Muscle layer of duodenum (tissue), 2 donors: Measurements from ENCODE around the gene SYNJ2.

ENCODE experiments used
- H3K27ac ChIP-seq: one replicate; pipeline ENCODE4 v1.7.0; 2013; ENCODE audit warnings: mild to moderate bottlenecking, low read length
- H3K27me3 ChIP-seq: one replicate; pipeline ENCODE4 v1.7.0; 2013; ENCODE audit warnings: low read depth, mild to moderate bottlenecking, control low read depth, low read length
- H3K36me3 ChIP-seq, 2 donors: one replicate each; pipeline ENCODE4 v1.7.0; 2013; ENCODE audit warnings: low read length in 2 of 2, control low read depth in 1 of 2, mild to moderate bottlenecking in 1 of 2; ENCODE audit not compliant: insufficient read depth in 2 of 2, control insufficient read depth in 1 of 2
- H3K4me1 ChIP-seq, 2 donors: one replicate each; pipeline ENCODE4 v1.7.0; 2013; ENCODE audit warnings: low read length in 2 of 2, mild to moderate bottlenecking in 2 of 2, control low read depth in 1 of 2, moderate library complexity in 1 of 2; ENCODE audit not compliant: insufficient read depth in 2 of 2, control insufficient read depth in 1 of 2
- H3K4me3 ChIP-seq, 2 donors: one replicate each; pipeline ENCODE4 v1.7.0; 2013; ENCODE audit warnings: low read length in 2 of 2, low read depth in 1 of 2, mild to moderate bottlenecking in 1 of 2
- H3K9me3 ChIP-seq, 2 donors: one replicate each; pipeline ENCODE4 v1.7.0; 2013; ENCODE audit warnings: low read length in 2 of 2, control low read depth in 1 of 2, mild to moderate bottlenecking in 1 of 2; ENCODE audit not compliant: control insufficient read depth in 1 of 2
- donor health status: healthy.

Gene SYNJ2

DNA sequence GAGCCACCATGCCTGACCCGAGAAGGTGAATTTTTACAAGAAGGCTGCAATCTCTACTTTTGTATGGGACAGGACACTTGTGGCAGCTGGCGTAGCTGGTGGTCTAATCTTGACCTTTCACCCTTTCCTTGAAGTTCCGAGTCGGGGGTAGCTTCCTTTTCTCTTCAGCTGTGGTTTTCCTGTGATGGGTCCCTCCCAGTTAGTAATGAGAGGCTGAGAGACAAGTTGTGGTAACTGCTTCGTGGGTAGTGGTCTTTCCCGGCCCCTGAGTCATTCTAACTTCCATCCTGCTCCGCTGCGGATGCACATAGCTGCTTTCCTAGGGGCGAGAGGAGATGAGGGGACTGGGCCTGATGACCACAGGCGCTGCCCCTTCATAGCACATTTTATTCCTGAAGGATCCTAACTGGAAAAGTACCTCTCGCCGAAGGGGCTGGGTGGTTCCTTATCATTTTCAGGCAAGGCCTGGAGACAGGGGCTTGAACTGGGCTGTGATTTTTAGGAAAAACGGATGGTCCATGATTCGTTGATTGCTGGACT lies 3.1 kb downstream of the SYNJ2 start:
- Histone ChIP-seq H3K4me3 (no peak overlapping the region), H3K9me3 (no peaks in the 10 kb centered on the region), H3K27me3 (no peaks in the 10 kb centered on the region), H3K27ac (no peak overlapping the region), H3K36me3 (no peaks in the 10 kb centered on the region), H3K4me1 (peaks cover 6 to 16% of the 10 kb centered on the region in 2 donors)

DNA sequence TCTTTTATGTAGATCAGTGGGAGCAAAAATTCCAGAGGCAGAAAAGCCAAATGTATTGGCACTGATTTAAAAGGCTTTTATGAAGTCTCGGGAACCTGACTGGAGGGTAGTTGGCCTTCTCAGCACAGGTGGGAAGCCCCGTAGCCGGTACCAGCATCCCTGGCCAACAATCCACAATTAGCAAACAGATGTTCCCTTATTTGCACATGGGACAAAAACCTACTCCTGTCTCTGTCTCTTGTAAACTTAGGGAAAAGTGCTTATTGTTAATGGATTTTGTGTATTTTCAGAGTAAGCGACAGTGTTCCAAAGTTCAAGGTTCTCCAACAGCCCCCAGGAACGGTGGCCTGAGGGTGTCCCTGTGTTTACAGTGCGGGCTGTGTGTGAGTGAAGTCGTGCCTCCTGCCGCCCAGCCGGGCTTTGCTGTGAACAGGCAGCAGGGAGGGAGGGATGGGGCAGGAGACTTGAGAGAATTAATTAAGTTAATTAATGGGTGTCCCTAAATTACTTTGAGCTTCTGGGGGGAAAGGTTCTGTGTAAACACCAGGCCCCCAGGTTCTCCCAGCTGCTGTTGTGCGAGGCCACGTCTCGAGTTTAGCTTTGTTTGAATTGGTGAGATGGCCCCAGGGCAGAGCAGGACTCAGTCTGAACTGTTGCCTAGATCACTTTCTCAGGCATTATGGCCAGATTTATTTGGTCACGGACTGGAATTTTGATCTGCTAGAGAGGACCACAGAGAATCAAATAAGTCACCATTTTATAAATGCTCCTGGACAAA lies 3.9 kb downstream of the SYNJ2 start:
- Histone ChIP-seq H3K36me3 (no peaks in the 10 kb centered on the region), H3K4me3 (no peak overlapping the region), H3K27ac (no peak overlapping the region), H3K4me1 (peaks cover 6 to 21% of the 10 kb centered on the region in 2 donors), H3K27me3 (no peaks in the 10 kb centered on the region), H3K9me3 (no peaks in the 10 kb centered on the region)

DNA sequence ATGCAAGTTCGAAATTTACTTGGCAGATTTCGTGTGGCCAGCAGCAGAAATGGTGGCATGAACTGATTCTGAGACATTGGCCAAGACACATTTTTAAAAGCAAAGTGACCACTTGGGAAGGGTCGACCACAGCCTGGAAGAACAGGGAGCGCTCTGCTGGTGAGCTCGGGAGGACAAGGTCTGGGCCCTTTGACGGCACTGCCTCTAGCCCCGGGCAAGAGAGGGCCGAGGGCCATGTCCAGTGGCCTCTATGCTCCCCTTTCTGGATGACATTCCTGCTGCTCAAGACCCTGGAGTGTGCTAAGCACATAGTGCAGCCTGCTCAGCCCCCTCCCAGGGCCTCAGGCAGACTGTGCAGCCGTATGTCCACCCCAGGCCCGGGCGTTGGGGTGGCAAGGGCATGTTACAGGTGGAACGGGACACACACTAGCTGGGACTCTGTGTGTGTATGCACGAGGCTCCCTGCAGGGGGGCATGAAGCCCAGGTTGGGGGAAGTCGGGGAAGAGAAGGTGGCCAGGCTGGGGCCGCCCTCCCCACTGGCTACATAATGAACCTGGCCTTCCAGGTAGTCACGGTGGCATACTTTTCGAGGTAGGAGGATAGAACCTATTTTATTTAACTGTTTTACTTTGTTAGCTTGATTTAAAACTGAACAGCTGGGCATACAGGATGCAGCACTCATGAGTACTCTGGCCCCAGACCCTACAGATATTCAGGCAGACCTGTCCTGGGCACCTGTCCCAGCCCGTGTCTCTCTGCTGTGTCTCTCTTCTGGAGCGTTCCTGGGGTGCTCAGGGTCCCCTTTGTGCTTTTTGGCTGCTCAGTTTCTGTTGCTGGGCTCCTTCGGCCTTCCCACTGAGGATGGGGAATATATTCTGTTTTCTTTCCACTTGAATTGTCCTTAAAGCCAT lies 6.4 kb downstream of the SYNJ2 start:
- Histone ChIP-seq H3K4me3 (no peak overlapping the region), H3K27me3 (no peaks in the 10 kb centered on the region), H3K27ac (no peak overlapping the region), H3K9me3 (no peaks in the 10 kb centered on the region), H3K36me3 (no peaks in the 10 kb centered on the region), H3K4me1 (peaks cover 6 to 13% of the 10 kb centered on the region in 2 donors)

DNA sequence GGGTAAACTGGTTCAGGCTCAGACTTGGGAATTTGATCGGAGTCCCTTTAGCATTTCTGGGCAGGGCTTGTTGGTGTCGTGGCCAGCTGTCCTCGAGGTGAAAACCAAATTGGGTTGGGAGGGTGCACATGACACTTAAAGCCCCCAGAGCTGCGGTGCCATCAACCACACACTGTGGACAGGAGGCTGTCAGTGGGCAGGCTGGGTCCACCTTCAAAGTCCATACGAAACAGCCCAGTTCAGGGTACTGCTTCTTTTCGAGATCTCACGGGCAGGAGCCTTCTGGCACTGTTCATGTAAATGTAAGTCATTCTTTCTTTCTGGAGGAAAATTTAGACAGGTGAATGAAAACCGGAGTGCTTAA lies 7.0 kb downstream of the SYNJ2 start:
- H3K27ac ChIP-seq = no peak overlapping the region
- H3K36me3 ChIP-seq = no peaks in the 10 kb centered on the region
- H3K4me3 ChIP-seq = no peak overlapping the region
- peaks cover 6 to 13% of the 10 kb centered on the region in 2 donors for H3K4me1 ChIP-seq
- H3K27me3 ChIP-seq = no peaks in the 10 kb centered on the region
- no peaks in the 10 kb centered on the region for H3K9me3 ChIP-seq

DNA sequence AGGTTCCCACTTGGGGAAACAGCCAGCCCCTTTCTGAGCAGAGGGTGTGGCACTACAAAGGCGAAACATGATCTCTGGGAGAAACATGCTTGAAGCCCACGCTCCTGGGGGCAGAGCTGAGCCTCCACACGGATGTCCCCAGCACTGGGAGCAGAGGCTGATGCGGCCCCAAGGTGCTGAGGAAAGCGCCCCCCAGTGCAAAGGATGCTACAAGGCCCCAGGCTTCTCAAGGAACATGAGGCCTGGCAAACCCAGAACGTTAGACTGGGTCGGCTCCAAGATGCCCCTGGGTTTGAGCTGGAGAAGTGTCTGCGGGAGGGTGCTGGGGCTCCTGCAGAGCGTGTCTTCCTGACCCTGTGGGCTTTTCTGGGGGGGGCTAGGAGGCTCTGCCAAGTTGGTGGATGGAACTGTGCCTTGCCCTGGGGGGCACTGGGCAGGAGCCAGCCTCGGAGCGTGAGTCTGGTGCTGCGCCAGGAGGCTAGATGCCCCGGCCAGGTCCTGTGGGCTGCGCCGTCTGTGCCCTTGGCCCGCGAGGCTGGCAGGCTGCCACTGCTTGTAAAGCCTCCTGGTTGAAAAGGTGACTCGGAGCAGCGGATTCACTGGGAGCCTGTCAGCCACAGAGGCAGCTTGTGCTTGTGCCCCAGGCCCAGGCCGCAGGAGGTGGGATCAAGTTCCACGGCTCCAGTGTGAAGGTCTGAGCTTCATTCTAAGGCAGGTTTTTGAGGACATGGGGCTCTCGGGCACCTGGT lies 8.1 kb downstream of the SYNJ2 start:
- H3K27ac ChIP-seq = no peak overlapping the region
- no peaks in the 10 kb centered on the region for H3K27me3 ChIP-seq
- peaks cover 6 to 13% of the 10 kb centered on the region in 2 donors for H3K4me1 ChIP-seq
- H3K36me3 ChIP-seq = no peaks in the 10 kb centered on the region
- no peak overlapping the region for H3K4me3 ChIP-seq
- H3K9me3 ChIP-seq = no peaks in the 10 kb centered on the region

DNA sequence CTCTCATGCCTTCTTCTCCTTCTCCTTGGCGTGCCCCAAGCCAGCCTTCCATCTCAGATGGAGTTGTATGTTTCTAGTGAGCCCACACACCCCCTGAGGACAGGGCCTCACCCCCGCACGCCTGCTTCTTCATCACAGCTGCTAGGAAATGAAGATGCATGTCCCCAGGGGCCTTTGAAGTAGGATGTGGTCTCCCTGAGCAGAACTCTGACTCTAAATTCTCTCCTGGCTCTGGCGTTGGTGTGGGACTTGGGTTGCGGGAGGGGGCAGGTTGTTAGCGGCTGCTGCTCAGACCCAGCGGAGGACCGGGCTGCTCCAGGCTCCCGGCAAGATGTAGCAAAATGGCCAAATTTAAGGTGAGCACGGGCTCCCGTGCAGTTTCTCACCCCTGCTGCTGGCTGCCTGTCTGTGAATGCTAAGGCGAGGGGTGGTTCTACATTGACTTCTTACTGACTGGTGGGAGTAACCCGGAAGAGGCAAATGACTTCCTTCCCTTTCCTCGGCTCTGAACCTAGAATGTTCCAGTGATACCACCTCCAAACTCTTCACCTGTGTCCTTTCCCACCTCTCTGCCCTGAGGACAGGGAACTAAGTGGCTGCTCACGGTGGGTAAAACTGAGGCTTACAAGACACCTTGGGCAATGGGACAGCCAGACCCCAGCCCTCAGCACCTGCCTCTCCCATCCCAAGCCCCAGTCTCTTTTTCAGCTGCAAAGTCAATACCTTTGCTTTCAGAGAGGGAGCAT lies 8.8 kb downstream of the SYNJ2 start:
- Histone ChIP-seq H3K9me3 (no peaks in the 10 kb centered on the region), H3K27ac (no peak overlapping the region), H3K36me3 (no peaks in the 10 kb centered on the region), H3K4me3 (no peak overlapping the region), H3K27me3 (no peaks in the 10 kb centered on the region), H3K4me1 (peaks cover 0 to 8% of the 10 kb centered on the region in 2 donors)

DNA sequence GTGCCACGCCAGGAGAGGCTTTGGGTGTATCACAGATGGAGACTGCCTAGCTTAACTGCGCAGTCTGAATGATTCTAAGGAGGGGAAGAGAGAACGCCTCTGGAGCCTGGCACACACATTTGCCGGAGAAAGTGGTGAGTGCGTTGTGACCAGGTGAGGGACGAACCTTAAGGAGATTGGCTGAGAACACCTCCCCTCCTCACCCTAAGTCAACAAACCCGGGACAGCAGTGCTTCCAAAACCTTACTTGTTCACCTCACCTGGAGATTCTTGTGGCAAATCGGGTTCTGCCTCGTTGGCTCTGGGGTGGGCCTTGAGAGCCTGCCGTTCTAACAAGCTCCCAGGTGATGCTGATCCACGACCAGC lies 9.4 kb downstream of the SYNJ2 start:
- H3K36me3 ChIP-seq = no peaks in the 10 kb centered on the region
- no peaks in the 10 kb centered on the region for H3K27me3 ChIP-seq
- no peak overlapping the region for H3K4me3 ChIP-seq
- H3K9me3 ChIP-seq = no peaks in the 10 kb centered on the region
- H3K4me1 ChIP-seq = peaks cover 0 to 8% of the 10 kb centered on the region in 2 donors
- H3K27ac ChIP-seq = no peak overlapping the region

DNA sequence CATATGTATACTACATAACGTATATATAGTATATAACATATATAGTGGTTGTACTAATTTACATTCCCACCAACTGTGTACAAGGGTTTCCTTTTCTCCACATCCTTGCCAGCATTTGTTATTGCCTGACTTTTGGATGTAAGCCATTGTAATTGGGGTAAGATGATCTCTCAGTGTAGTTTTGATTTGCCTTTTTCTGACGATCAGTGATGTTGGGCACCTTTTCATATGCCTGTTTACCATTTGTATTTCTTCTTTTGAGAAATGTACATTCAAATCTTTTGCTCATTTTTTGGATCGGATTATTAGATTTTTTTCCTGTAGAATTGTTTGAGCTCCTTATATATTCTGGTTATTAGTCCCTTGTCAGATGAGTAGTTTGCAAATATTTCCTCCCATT lies 11.4 kb downstream of the SYNJ2 start:
- Histone ChIP-seq H3K4me1 (peaks cover 0 to 8% of the 10 kb centered on the region in 2 donors), H3K36me3 (no peaks in the 10 kb centered on the region), H3K27ac (no peak overlapping the region), H3K27me3 (no peaks in the 10 kb centered on the region), H3K4me3 (no peak overlapping the region), H3K9me3 (no peaks in the 10 kb centered on the region)

DNA sequence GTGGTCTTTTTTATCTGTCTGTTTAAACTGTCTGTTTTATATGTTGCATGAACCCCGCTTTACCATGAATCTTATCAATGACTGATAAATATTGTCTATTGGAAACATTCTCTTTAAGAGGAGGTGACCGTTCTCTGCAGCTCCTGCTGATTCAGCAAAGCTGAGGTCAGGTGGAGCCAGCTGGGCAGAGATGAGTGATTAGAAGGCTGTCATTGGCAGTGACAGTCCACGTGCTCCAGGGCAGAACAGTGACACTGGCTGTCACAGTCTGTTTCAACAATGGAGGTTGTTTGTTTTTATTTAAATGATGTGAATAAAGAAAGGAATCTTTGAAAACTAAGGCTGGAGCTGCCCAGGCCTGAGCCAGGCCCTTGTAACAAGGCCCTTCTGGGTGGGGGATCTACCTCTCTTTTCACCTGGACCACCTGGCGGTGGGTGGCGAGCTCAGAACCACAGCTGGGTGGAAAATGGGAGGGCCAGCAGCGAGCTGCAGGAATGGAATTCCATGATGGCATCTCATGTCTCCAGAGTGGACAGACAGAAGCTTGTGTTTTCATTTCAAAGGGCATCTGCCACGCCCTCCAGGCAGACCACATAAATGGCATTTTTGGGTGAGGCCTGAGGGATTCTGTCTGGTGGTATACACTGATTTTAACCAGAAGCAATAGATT lies 12.6 kb downstream of the SYNJ2 start:
- peaks cover 0 to 11% of the 10 kb centered on the region in 2 donors for H3K4me1 ChIP-seq
- no peak overlapping the region for H3K27ac ChIP-seq
- H3K27me3 ChIP-seq = no peaks in the 10 kb centered on the region
- no peaks in the 10 kb centered on the region for H3K36me3 ChIP-seq
- H3K4me3 ChIP-seq = no peak overlapping the region
- H3K9me3 ChIP-seq = no peaks in the 10 kb centered on the region

DNA sequence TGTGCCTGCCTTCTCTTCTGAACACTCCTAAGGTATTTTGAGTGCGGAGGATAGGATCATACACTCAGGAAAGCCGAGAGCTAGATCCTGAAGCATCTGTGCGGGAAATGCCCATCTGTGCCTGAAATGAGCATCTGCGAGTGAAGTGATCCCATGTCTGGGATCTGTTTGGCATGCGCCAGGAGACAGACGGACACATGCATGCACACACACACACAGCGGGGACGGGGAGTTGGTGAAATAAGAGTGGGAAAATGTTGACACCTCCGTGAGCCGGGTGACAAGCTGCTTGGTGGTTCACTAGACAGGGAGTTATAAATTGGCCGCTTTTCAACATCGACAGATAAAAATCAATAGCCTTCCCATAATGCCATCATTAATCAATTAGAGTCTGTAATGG lies 13.8 kb downstream of the SYNJ2 start:
- no peaks in the 10 kb centered on the region for H3K27me3 ChIP-seq
- no peak overlapping the region for H3K27ac ChIP-seq
- H3K4me3 ChIP-seq = no peak overlapping the region
- peaks cover 0 to 6% of the 10 kb centered on the region in 2 donors for H3K4me1 ChIP-seq
- H3K9me3 ChIP-seq = no peaks in the 10 kb centered on the region
- no peaks in the 10 kb centered on the region for H3K36me3 ChIP-seq
